HG03342 (cell line): ENCODE measurements around the gene PALS2.

Experiments
- ATAC-seq: cut with Tn5 transposase; IDR thresholded peaks from one replicate; pipeline ENCODE4 v1.9.1; 2021; ENCODE audit warnings: mild to moderate bottlenecking, moderate library complexity; ENCODE audit not compliant: unreplicated experiment

The PALS2 gene

DNA sequence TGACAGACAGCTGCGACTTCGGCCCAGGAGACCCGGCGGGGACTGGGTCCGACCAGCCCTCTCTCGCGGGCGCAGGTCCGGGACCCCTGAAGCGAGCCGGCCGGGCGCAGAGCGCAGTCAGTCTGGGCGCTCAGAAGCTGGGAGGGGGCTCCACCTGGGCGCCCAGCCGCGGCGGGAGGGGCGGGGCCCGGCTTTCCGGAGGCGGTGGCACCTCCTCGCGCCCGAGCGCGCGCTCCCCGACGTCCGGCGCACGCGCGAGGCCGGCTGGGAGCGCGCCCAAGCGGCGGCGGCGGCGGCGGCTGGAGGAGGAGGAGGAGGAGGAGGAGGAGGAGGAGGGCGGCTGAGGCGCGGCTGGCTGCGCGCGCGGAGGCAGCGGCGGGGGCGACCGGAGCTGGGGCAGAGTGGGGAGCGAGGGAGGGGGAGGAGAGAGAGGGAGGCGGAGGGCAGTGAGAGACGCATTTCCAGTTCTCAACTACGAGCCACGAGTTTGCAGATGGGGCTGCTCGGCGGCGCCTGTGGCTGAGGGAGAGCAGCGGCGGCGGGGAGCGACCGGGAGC is at the start of gene PALS2:
Gene PALS2 (plus strand): TSS at position 456 of the 557 bp plus-strand sequence. CDS start 50,216 bp downstream, outside the sequence.
- peak; percentile 42 for ATAC-seq

GRCh38 chr7:24531255-24531654 is 42.0 kb upstream of the PALS2 start:
- ATAC-seq, result no peak

DNA sequence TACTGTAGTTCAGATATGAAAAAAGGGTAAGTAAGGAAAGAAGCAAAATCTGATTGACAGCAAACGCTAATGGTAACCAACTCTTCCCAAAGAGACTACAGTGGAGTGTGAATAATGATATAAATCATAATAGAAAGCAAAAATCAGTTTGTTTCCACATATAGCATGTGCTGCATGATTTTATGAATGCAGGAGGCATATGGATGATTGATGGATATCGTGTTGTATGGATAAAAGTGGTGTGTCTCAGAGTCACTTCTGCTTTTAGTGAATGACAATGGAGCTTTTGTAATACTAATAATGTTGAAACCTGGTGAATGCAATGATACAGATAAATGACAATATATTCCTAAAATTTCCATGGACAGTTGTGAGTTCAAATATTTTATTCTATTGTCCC is 36.6 kb upstream of the PALS2 start:
- no peak for ATAC-seq

DNA sequence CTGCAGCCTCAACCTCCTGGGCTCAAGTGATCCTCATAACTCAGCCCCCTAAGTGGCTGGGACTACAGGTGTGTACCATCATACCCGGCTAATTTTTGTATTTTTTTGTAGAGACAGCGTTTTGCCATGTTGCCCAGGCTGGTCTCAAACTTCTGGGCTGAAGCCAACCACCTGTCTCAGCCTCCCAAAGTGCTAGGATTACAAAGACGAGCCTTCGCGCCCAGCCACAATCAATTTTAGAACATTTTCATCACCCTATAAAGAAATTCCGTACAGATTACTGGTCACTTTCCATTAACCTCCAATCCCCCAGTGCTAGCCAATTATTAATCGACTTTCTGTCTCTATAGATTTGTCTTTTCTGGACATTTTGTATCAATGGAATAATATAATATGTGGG is 32.3 kb upstream of the PALS2 start:
- no peak for ATAC-seq

DNA sequence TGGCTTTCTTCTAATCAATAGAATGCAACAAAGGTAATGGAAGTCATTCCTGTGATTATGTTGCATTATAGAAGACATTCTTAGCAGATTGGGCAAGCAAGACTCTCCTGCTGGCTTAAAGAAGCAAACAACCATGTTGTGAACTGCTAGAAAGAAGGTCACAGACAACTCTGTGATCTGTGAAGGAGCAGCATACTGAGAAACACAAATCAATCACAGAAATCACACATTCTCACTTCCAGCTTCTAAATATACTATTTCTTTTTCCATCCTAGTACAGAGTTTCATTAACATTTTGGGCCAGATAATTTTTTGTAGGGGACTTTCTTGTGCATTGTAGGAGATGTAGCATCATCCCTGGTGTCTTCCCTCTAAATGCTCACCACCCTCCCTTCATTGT is 28.0 kb upstream of the PALS2 start:
- ATAC-seq, result no peak

DNA sequence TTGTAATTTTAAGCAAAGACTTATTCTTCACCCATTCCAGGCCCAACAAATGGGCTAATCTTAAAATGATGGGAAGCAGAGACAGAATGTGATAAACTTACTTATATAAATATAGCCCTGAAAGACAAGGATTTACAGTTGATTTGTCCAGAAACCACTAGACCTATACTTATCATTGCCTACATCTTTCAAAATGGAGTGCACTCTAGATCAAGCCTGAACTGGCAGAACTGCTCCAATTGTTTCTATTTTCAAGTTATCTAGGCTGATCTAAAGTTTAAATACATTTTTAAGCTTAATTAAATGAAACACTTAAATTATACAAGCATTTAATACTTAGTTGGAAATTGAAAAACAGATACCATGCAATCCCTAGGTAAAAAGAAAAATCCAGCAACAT is 24.9 kb upstream of the PALS2 start:
- ATAC-seq, result no peak

GRCh38 chr7:24549991-24550390 is 23.3 kb upstream of the PALS2 start:
- no peak for ATAC-seq

DNA sequence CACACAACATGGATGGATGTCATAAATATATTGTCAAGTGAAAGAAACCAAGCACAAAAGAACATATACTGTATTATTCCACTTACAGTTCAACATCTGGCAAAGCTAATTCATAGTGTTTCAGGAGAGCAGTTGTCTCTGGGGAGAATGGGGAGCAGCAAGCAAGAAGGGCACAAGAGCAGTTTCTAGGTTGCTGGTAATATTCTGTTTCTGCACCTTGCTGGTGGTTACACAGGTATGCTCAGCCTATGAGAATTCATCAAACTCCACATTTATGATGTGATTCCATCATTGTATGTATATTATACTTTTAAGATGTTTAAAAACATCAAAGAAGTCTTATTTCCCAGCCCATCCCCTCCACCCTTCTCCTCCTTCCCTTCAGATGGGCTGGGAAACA is 18.1 kb upstream of the PALS2 start:
- no peak for ATAC-seq

- no peak for ATAC-seq
These were observed 17.5 kb upstream of the PALS2 start for GRCh38 chr7:24555719-24556118.

- no peak for ATAC-seq
These were observed 12.5 kb upstream of the PALS2 start for GRCh38 chr7:24560772-24561171.

DNA sequence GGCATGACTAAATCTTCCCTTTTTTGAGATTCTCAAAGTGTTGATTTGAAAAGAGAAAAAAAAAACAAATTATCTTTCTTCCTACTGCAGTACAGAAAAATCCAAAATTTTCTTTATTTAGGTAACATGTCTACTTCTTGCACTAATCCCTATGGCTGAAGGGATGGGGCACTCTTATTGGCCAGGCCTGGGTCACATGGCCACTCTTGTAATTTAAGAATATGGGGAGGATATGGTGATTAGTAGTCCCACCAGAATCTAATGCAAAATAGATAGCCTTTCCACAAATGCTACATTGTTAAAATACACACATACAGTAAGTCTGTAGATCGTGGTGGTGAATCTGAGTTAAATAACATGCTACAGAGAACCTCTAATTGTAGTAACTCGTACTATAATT is 7.0 kb upstream of the PALS2 start:
- no peak for ATAC-seq

DNA sequence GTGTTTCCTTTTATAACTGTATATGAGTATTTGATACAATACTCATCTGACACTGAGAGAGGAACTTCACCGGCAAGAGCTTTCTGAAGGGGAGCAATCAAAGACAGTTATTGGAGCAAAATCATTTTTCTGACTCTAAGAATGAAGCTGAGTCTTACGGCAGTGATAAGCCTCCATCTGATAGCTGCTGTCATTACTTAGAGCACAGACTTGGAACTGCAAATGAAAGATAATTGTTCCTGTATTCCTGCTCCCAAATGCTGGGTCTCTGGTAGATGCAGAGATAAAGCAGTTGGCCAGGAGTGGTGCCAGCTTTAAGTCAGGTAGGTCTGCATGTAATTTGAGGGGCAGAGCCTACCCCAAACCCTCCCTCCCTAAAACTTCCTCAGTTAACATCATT is 2.3 kb upstream of the PALS2 start:
- ATAC-seq, result no peak

GRCh38 chr7:24572016-24572392 is 1.2 kb upstream of the PALS2 start:
- ATAC-seq, result no peak

DNA sequence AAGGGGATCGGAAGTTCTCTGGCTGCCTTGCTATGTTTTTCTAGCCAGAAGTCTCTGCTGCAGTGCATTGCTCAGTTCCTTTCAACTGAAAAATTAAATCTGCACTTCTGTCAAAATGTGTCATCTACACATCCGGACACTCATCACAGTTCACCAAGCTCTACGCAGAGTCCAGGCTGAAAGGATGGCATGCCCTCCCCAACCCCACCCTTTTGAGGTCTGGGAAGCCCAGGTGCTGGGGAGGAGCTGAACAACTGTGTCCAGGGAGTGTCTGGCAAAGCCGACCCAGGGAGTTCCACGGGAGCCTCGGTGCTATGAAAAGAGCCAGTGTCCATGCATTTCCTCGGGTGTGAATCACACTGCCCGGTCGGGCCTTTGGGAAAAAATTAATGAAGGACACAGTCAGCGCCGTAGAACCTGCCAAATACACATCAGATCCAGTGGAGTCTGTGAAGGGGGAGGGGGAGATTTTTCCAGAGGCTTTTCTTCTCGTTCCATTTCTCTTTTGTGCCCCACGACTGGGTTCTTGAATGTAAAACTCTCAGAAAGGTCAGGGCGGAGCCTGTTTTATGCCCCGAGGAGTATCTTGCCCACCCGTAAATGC is 757 bp upstream of the PALS2 start:
- no peak for ATAC-seq

- ATAC-seq, result peak; percentile 30
These were observed 494 bp downstream of the PALS2 start for GRCh38 chr7:24573554-24574338.

DNA sequence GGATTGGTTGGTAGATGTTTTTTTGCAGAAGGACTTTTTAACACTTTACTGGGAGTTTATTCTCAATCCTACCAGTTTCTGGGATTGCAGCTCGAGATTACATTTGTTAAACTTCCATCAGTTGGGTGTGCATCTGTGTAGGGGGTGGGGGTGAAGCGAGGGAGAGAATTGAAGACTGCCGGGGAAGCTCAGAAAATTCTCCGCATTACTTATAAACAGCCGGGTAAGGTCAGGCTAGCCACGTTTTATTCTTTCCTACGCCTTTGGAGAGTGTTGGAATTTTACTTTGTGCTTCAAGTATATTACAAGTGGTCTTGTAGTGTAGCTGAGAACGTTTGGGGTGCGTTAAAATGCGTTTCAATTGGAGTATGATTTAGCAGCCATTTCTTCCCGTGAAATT is 1.1 kb downstream of the PALS2 start:
- ATAC-seq, result no peak

GRCh38 chr7:24574950-24575349 is 1.7 kb downstream of the PALS2 start:
- ATAC-seq, result no peak

DNA sequence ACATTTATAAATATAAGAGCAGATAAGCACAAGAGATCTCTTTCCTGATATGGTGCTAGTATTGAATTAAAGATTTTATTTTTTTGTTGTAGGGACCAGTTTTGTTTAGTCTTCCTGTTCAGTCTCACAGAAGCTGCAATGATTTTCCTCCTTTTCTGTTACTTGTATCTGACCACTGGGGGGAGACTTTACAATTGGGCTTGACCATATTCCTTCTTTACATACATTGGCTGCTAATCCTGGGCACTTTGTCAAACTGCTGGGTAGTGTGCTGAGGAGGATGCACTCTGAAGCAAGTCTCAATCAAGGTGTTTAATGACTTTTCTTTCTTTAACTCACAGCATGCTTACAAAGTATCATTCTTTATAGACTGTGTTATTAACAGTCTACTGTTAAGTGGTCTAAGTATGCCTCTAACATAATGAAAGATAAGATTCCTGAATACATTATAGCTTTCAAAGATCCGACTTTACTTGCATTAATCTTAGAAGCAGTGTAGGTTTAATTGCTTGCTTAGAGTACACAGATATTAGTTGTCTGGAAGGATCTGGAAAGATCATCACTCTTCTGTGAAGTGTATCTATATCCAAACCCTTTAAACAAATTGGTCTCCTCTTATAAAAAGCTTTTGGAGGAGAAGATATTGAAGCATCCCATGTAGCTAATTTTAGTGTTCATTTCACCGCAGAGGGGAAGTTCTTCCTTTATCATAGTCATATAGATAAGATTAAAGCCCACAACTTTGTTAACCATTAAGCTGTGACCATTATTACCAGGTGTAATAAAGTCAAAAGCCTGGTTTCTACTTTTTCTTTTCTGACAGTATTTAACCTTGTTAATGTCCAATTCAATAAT is 3.1 kb downstream of the PALS2 start:
- ATAC-seq, result no peak

DNA sequence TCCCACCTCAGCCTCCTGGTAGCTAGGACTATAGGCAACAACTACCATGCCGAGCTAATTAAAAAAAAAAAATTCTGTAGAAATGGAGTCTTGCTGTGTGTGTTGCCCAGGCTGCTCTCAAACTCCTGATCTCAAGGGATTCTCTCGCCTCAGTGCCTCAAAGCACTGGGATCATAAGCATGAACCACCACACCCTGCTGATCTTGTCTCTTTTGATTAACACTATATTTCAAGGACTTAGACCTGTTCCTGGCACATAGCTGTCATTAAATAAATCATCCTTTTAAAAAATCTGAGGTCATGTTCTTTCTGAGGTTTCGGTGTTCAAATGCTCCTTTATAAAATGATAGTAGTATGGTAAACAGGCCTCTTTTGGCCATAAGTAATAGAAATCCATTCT is 4.8 kb downstream of the PALS2 start:
- ATAC-seq, result no peak

- no peak for ATAC-seq
These were observed 7.2 kb downstream of the PALS2 start for GRCh38 chr7:24580283-24580946.

DNA sequence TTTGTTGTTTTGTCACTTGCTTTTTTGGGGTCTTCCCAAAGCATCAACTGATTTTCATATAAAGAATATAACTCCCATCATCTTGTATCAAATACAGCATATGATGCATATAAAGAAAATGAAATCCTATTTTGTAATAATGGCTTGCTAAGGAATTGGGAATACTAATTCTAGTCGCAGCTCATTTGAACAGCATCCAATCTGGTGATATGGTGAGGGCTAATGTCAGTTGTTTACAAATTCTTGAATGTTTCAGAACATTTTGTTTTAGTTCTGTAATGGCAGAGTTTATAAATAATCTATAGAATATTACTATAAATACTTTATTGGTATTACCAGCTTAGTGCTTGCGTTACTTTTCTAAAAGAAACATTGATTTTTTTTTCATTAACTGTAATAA is 8.9 kb downstream of the PALS2 start:
- ATAC-seq, result no peak
